Peyer's patch (tissue), 4 donors: ENCODE data around the gene PSMB1.
"Not testable (repeated sequence)": the region's sequence is repeated elsewhere in the genome, so short reads cannot be mapped to it uniquely, and the experiment has no call there.

Source experiments
- POLR2A ChIP-seq, 2 donors: fragments of 450-650 bp; IDR thresholded peaks; one replicate each; pipeline ENCODE4 v1.5.1; 2017; ENCODE audit warnings: antibody characterized with exemption in 2 of 2, mild to moderate bottlenecking in 2 of 2, moderate library complexity in 2 of 2
- TF ChIP-seq, protein P1 (sequence below), 6 experiments: fragments of 450-650 bp in 4 of 6; fragments of 200-600 bp in 2 of 6; sonication (generic) in 1 of 6; IDR thresholded peaks; one replicate each; pipeline ENCODE4 v1.5.1; 2017 to 2019; ENCODE audit warnings: antibody characterized with exemption in 6 of 6, mild to moderate bottlenecking in 3 of 6, moderate library complexity in 1 of 6

- TF ChIP-seq, protein P1, sequence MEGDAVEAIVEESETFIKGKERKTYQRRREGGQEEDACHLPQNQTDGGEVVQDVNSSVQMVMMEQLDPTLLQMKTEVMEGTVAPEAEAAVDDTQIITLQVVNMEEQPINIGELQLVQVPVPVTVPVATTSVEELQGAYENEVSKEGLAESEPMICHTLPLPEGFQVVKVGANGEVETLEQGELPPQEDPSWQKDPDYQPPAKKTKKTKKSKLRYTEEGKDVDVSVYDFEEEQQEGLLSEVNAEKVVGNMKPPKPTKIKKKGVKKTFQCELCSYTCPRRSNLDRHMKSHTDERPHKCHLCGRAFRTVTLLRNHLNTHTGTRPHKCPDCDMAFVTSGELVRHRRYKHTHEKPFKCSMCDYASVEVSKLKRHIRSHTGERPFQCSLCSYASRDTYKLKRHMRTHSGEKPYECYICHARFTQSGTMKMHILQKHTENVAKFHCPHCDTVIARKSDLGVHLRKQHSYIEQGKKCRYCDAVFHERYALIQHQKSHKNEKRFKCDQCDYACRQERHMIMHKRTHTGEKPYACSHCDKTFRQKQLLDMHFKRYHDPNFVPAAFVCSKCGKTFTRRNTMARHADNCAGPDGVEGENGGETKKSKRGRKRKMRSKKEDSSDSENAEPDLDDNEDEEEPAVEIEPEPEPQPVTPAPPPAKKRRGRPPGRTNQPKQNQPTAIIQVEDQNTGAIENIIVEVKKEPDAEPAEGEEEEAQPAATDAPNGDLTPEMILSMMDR (IDR thresholded peaks at IDR 0.05) = not testable (repeated sequence)
- not testable (repeated sequence) for TF ChIP-seq POLR2A (IDR thresholded peaks at IDR 0.05)
Measured at GRCh38 chr6:170502268-170502667, 50.8 kb downstream of the PSMB1 start.
